ENCODE measurements around the gene TFPI.
A peak's percentile ranks its signal among the peaks of the same experiment; 100 is the strongest.

- TF ChIP-seq CTCF (IDR thresholded peaks at IDR 0.05) (no peak), POLR2A (IDR thresholded peaks at IDR 0.05) (peak in 1 of 2 donors; percentile 19)
Observed at GRCh38 chr2:187554011-187554703, at the start of gene TFPI.

Data from tibial nerve (tissue), 3 donors.